OCI-LY1 (cell line): ENCODE results near the gene UGT2B7.

Experiments used
- H2AFZ ChIP-seq: fragments of 200-600 bp; sonication (generic), shearing (Covaris generic); 2 replicates; pipeline ENCODE4 v1.6.0; 2014; ENCODE audit warnings: antibody characterized with exemption, mild to moderate bottlenecking, low read length
- H3F3A ChIP-seq: fragments of 200-600 bp; sonication (generic), shearing (Covaris generic); 2 replicates; pipeline ENCODE4 v1.6.0; 2014; ENCODE audit warnings: mild to moderate bottlenecking, antibody characterized with exemption, low read length, moderate library complexity; ENCODE audit not compliant: insufficient read depth
- H3K27ac ChIP-seq: fragments of 200-600 bp; sonication (generic); 2 replicates; pipeline ENCODE4 v1.5.1; 2014; ENCODE audit warnings: low read length, mixed run types, mild to moderate bottlenecking, low read depth; ENCODE audit not compliant: poor library complexity, severe bottlenecking
- H3K27me3 ChIP-seq: fragments of 200-600 bp; sonication (generic); 2 replicates; pipeline ENCODE4 v1.6.0; 2014; ENCODE audit warnings: antibody characterized with exemption, mild to moderate bottlenecking, low read length, moderate library complexity; ENCODE audit not compliant: insufficient read depth
- H3K36me3 ChIP-seq: fragments of 200-600 bp; sonication (generic); 2 replicates; pipeline ENCODE4 v1.6.1; 2014; ENCODE audit warnings: mild to moderate bottlenecking, antibody characterized with exemption, low read length, moderate library complexity, mixed read lengths; ENCODE audit not compliant: insufficient read depth
- H3K4me1 ChIP-seq: fragments of 200-600 bp; sonication (generic); 2 replicates; pipeline ENCODE4 v1.5.1; 2014; ENCODE audit warnings: mild to moderate bottlenecking, low read length, moderate library complexity; ENCODE audit not compliant: insufficient read depth, severe bottlenecking
- H3K4me2 ChIP-seq: fragments of 200-600 bp; sonication (generic), shearing (Covaris generic); 2 replicates; pipeline ENCODE4 v1.6.1; 2014; ENCODE audit warnings: low read length
- H3K4me3 ChIP-seq: fragments of 200-600 bp; sonication (generic); 2 replicates; pipeline ENCODE4 v1.5.1; 2014; ENCODE audit warnings: low read length, low read depth, mild to moderate bottlenecking, mixed read lengths; ENCODE audit not compliant: poor library complexity, severe bottlenecking
- H3K79me2 ChIP-seq: fragments of 200-600 bp; shearing (Covaris generic); 2 replicates; pipeline ENCODE4 v1.6.1; 2016; ENCODE audit warnings: mixed run types, low read length, mixed read lengths; ENCODE audit not compliant: insufficient read depth
- H3K9ac ChIP-seq: fragments of 200-600 bp; sonication (generic), shearing (Covaris generic); 2 replicates; pipeline ENCODE4 v1.6.1; 2014; ENCODE audit warnings: mild to moderate bottlenecking, low read length, mixed read lengths
- H3K9me2 ChIP-seq: fragments of 200-600 bp; sonication (generic), shearing (Covaris generic); 2 replicates; pipeline ENCODE4 v1.6.1; 2014; ENCODE audit warnings: low read depth, mild to moderate bottlenecking, low read length, mixed read lengths
- H3K9me3 ChIP-seq: fragments of 200-600 bp; shearing (Covaris generic); 2 replicates; pipeline ENCODE4 v1.6.1; 2014; ENCODE audit warnings: low read length, mixed read lengths
- H4K20me1 ChIP-seq: fragments of 200-600 bp; sonication (generic), shearing (Covaris generic); 2 replicates; pipeline ENCODE4 v1.6.0; 2016; ENCODE audit warnings: mild to moderate bottlenecking, low read length; ENCODE audit not compliant: insufficient read depth
- EZH2 ChIP-seq: fragments of 200-600 bp; sonication (generic), shearing (Covaris generic); IDR thresholded peaks from 2 replicates; pipeline ENCODE4 v1.8.0; 2017; ENCODE audit warnings: borderline replicate concordance, mixed run types, mild to moderate bottlenecking, antibody characterized with exemption, low read length, moderate library complexity, mixed read lengths
- TF ChIP-seq, protein P1 (sequence below): fragments of 200-600 bp; sonication (generic), shearing (Covaris generic); IDR thresholded peaks from 2 replicates; pipeline ENCODE4 v1.5.1; 2017; ENCODE audit warnings: mild to moderate bottlenecking, antibody characterized with exemption, low read length, moderate library complexity, mixed read lengths

The UGT2B7 gene

DNA sequence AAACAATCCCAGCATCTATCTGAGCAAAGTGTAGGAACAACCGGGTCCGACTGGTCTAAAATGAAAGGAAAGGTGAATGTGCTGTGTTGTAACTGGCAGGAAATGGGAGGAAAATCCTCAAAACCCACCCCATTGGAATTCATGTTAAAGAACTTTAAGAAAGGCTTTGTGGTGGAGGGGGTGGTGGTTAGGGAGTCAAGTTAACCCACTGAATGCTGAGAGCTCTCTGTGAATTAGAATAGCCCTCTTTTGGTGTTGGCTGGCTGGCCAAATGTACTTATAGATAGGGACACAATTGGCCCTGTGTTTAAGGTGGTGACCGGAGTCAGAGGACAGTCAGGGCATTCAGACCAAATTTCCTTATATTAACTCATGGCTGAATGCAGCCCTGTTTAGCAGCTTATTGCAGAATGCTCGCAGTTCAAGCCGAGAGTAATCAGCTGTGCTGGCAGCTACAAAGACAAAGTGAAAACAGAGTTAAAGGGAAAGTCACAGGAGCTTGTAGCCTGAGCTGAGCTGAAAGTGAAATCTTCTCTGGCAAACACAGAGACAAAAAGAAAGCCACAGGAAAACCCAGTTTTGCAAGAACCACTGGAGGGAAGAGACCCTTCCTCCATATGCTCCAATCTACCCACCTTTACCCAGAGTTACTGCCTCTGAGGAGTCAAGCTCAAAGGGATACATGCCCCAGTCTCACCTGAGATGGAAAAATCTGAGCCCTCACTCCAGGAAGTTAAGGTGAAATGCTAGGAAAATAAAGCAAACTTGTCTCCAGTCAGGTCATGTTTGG, 38.5 kb upstream of the UGT2B7 start:
- H3K27me3 ChIP-seq = no peaks in the 10 kb centered on the region; the same call in 1 of the 2 replicates
- H2AFZ ChIP-seq = no peak overlapping the region
- TF ChIP-seq, protein P1, sequence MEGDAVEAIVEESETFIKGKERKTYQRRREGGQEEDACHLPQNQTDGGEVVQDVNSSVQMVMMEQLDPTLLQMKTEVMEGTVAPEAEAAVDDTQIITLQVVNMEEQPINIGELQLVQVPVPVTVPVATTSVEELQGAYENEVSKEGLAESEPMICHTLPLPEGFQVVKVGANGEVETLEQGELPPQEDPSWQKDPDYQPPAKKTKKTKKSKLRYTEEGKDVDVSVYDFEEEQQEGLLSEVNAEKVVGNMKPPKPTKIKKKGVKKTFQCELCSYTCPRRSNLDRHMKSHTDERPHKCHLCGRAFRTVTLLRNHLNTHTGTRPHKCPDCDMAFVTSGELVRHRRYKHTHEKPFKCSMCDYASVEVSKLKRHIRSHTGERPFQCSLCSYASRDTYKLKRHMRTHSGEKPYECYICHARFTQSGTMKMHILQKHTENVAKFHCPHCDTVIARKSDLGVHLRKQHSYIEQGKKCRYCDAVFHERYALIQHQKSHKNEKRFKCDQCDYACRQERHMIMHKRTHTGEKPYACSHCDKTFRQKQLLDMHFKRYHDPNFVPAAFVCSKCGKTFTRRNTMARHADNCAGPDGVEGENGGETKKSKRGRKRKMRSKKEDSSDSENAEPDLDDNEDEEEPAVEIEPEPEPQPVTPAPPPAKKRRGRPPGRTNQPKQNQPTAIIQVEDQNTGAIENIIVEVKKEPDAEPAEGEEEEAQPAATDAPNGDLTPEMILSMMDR = no peak
- TF ChIP-seq EZH2 = no peak
- no peaks in the 10 kb centered on the region for H3F3A ChIP-seq
- H3K36me3 ChIP-seq = no peaks in the 10 kb centered on the region
- no peaks in the 10 kb centered on the region for H4K20me1 ChIP-seq
- no peaks in the 10 kb centered on the region for H3K79me2 ChIP-seq
- no peaks in the 10 kb centered on the region for H3K4me1 ChIP-seq
- H3K9me2 ChIP-seq = no peaks in the 10 kb centered on the region
- no peak overlapping the region for H3K9ac ChIP-seq
- no peaks in the 10 kb centered on the region for H3K9me3 ChIP-seq
- H3K27ac ChIP-seq = no peak overlapping the region
- H3K4me3 ChIP-seq = no peak overlapping the region
- H3K4me2 ChIP-seq = no peak overlapping the region

DNA sequence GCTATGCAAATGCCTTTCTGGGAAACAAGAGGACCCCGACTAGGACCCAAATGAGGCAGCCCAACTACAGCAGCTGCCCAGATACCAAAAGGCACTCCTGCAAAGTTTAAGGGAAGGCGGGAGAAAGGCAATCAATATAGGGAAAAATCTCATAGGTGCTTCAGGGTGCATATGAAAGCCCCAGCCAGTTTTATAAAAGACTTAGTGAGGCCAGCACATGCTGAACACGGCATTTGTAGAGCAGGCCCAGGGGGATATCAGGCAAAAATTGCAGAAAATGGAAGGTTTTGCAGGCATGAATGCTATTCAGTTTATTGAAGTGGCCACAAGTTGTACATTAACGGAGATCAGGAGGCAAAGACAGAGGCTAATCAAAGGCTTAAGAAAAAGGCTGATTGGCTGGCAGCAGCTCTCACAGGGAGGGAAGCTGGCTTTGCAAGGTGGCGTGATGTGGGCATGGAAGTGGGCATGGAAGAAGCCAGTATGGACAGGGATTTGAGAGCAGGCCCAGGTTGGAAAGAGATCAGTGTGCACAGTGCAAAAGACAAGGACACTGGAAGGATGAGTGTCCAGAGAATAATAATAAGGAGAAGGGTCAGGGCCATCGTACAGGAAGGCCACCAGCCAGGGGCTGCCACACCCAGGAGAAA, 37.7 kb upstream of the UGT2B7 start:
- H3K9me2 ChIP-seq = no peaks in the 10 kb centered on the region
- no peaks in the 10 kb centered on the region for H3K79me2 ChIP-seq
- no peaks in the 10 kb centered on the region; the same call in 1 of the 2 replicates for H3K27me3 ChIP-seq
- no peaks in the 10 kb centered on the region for H3F3A ChIP-seq
- no peak overlapping the region for H2AFZ ChIP-seq
- no peak overlapping the region for H3K4me2 ChIP-seq
- no peak overlapping the region for H3K4me3 ChIP-seq
- no peaks in the 10 kb centered on the region for H3K4me1 ChIP-seq
- no peaks in the 10 kb centered on the region for H3K36me3 ChIP-seq
- no peak overlapping the region for H3K27ac ChIP-seq
- no peak overlapping the region for H3K9ac ChIP-seq
- no peaks in the 10 kb centered on the region for H4K20me1 ChIP-seq
- no peaks in the 10 kb centered on the region for H3K9me3 ChIP-seq
- no peak for TF ChIP-seq EZH2
- TF ChIP-seq, protein P1 = no peak

DNA sequence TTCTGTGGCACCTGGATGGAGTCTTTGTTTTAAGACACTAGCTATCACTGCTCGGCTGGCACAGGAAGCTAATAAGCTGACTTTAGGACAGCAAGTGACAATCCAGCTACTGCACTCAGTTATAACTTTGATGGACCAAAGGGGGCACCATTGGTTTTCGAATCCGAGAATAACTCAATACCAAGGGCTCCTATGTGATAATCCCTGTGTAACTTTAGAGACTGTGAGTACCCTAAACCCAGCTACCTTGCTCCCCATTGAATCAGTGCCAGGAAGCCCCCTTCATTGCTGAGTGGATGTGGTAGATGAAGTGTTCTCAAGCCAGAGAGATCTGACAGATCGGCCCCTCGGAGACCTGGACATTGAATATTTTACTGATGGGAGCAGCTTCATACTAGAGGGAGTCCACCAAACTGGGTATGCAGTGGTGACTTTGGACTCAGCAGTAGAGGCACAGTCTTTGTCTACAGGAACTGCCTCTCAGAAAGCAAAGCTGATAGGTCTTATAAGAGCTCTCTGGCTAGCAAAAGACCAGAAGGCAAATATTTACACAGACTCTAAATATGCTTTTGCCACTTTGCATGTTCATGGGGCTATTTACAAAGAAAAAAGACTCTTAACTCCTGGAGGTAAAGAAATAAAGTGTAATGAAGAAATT, 35.5 kb upstream of the UGT2B7 start:
- H3K9me2 ChIP-seq = no peaks in the 10 kb centered on the region
- no peak overlapping the region for H3K27ac ChIP-seq
- no peak overlapping the region for H2AFZ ChIP-seq
- H3K36me3 ChIP-seq = no peaks in the 10 kb centered on the region
- no peaks in the 10 kb centered on the region for H3F3A ChIP-seq
- H3K9ac ChIP-seq = no peak overlapping the region
- H3K79me2 ChIP-seq = no peaks in the 10 kb centered on the region
- H3K4me3 ChIP-seq = no peak overlapping the region
- no peaks in the 10 kb centered on the region for H3K9me3 ChIP-seq
- H4K20me1 ChIP-seq = no peaks in the 10 kb centered on the region
- TF ChIP-seq EZH2 = no peak
- TF ChIP-seq, protein P1 = peak; percentile 17; the same call in 1 of the 2 replicates
- H3K27me3 ChIP-seq = no peaks in the 10 kb centered on the region; the same call in 1 of the 2 replicates
- no peak overlapping the region for H3K4me2 ChIP-seq
- H3K4me1 ChIP-seq = no peaks in the 10 kb centered on the region
